PC-9 (cell line): ENCODE results near the gene SEC14L1. TPM values are rescaled to one million over a fixed set of nuclear protein-coding genes. Genes with fewer than 3 reads are reported as not detected.

Experiments
- BruUV-seq: library from RNA; stranded (reverse); fragments of 400-500 nt; replicated peaks from 2 replicates; lab custom pipeline; 2021; lab: Mats Ljungman, UMichigan
- CTCF ChIA-PET: fragments of 300-600 bp; sonication (Branson Sonifier 250); formaldehyde crosslinking; loops from one replicate; lab custom pipeline; 2022; ENCODE audit warnings: antibody characterized with exemption; lab: Charles Lee
- POLR2A ChIA-PET: fragments of 300-600 bp; sonication (Branson Sonifier 250); formaldehyde crosslinking; loops from one replicate; lab custom pipeline; 2022; ENCODE audit warnings: antibody characterized with exemption; ENCODE audit not compliant: unreplicated experiment; lab: Charles Lee
- DNase-seq, 2 experiments: peaks; one replicate each; pipeline versions ENCODE4 v3.0.0 to v3.0.0-alpha.2; 2015 to 2022; ENCODE audit warnings: mixed read lengths in 1 of 2
- H2AFZ ChIP-seq: fragments of 200-600 bp; sonication (generic); 2 replicates; pipeline ENCODE4 v1.8.1; 2017; ENCODE audit warnings: antibody characterized with exemption
- H3F3A ChIP-seq: fragments of 200-600 bp; sonication (generic); 2 replicates; pipeline ENCODE4 v1.8.1; 2017; ENCODE audit warnings: antibody characterized with exemption, mild to moderate bottlenecking, low read depth; ENCODE audit not compliant: insufficient read depth
- H3K27ac ChIP-seq: fragments of 200-600 bp; sonication (generic); 2 replicates; pipeline ENCODE4 v1.6.1; 2016; ENCODE audit warnings: mixed run types
- H3K27me3 ChIP-seq: fragments of 200-600 bp; sonication (generic); 2 replicates; pipeline ENCODE4 v1.6.1; 2016; ENCODE audit warnings: low read depth, mixed run types; ENCODE audit not compliant: insufficient read depth
- H3K36me3 ChIP-seq: fragments of 200-600 bp; sonication (generic); 2 replicates; pipeline ENCODE4 v1.6.1; 2016; ENCODE audit warnings: low read depth, mixed run types
- H3K4me1 ChIP-seq: fragments of 200-600 bp; sonication (generic); replicated peaks from 2 replicates; pipeline ENCODE4 v1.6.1; 2016; ENCODE audit warnings: mixed run types; ENCODE audit not compliant: insufficient read depth
- H3K4me2 ChIP-seq: fragments of 200-600 bp; sonication (generic); 2 replicates; pipeline ENCODE4 v1.6.1; 2017; ENCODE audit warnings: mixed run types
- H3K4me3 ChIP-seq: fragments of 200-600 bp; sonication (generic); 2 replicates; pipeline ENCODE4 v1.6.1; 2016; ENCODE audit warnings: mixed run types
- H3K79me2 ChIP-seq: fragments of 200-600 bp; sonication (generic); 2 replicates; pipeline ENCODE4 v1.6.1; 2017; ENCODE audit warnings: low read depth, mixed run types
- H3K9me2 ChIP-seq: fragments of 200-600 bp; sonication (generic); 2 replicates; pipeline ENCODE4 v1.8.1; 2017; ENCODE audit warnings: mild to moderate bottlenecking; ENCODE audit not compliant: insufficient read depth
- H3K9me3 ChIP-seq: fragments of 200-600 bp; sonication (generic); 2 replicates; pipeline ENCODE4 v1.8.1; 2016; ENCODE audit warnings: low read depth; ENCODE audit not compliant: insufficient read depth
- H4K20me1 ChIP-seq: fragments of 200-600 bp; sonication (generic); 2 replicates; pipeline ENCODE4 v1.8.1; 2017; ENCODE audit not compliant: insufficient read depth
- CTCF ChIP-seq: fragments of 200-600 bp; sonication (generic); conservative IDR thresholded peaks from 2 replicates; pipeline ENCODE4 v1.6.1; 2017; ENCODE audit warnings: mixed run types, antibody characterized with exemption, mild to moderate bottlenecking, moderate library complexity
- EZH2 ChIP-seq: fragments of 200-600 bp; sonication (generic); IDR thresholded peaks from 2 replicates; pipeline ENCODE4 v1.8.0; 2017; ENCODE audit warnings: antibody characterized with exemption, low read depth
- intact Hi-C: fragments of 100-400 bp; cut with micrococcal nuclease; formaldehyde crosslinking; loops from one replicate; pipeline ENCODE4 v1.10.0; 2022; ENCODE audit not compliant: unreplicated experiment
- total RNA-seq: library from RNA; stranded (reverse); gene quantifications from 2 replicates; pipeline ENCODE4 v1.2.3, GENCODE V29; 2021

Gene SEC14L1
- total RNA-seq, 1 experiment from 2014 or later, result 83.1 TPM

GRCh38 chr17:77119668-77120301, 21.0 kb upstream of the SEC14L1 start:
- H3K4me2 ChIP-seq, result no peak overlapping the region
- peaks cover 25% of the 10 kb centered on the region for H3F3A ChIP-seq
- H3K27ac ChIP-seq, result no peak overlapping the region
- no peak overlapping the region for H2AFZ ChIP-seq
- H3K4me1 ChIP-seq, result peaks cover 31% of the 10 kb centered on the region
- POLR2A ChIA-PET, result no interaction called here
- H3K9me2 ChIP-seq, result no peaks in the 10 kb centered on the region
- DNase-seq, result no peak
- H3K27me3 ChIP-seq, result no peaks in the 10 kb centered on the region
- CTCF ChIA-PET, result no interaction called here
- BruUV-seq, result no TSS peak
- H4K20me1 ChIP-seq, result no peaks in the 10 kb centered on the region
- no peaks in the 10 kb centered on the region for H3K79me2 ChIP-seq
- H3K9me3 ChIP-seq, result no peaks in the 10 kb centered on the region
- no peak overlapping the region for H3K4me3 ChIP-seq
- intact Hi-C loops, result no loop called here
- no peaks in the 10 kb centered on the region for H3K36me3 ChIP-seq
- no peak for TF ChIP-seq EZH2
- no peak for TF ChIP-seq CTCF

GRCh38 chr17:77120868-77121267, 19.9 kb upstream of the SEC14L1 start:
- Histone ChIP-seq H3K4me2 (no peak overlapping the region), H3K4me1 (peaks cover 40% of the 10 kb centered on the region), H3K36me3 (no peaks in the 10 kb centered on the region), H3K27ac (no peak overlapping the region), H3K9me2 (no peaks in the 10 kb centered on the region), H2AFZ (no peak overlapping the region), H3K79me2 (no peaks in the 10 kb centered on the region), H3K27me3 (no peaks in the 10 kb centered on the region), H3F3A (peaks cover 32% of the 10 kb centered on the region), H3K9me3 (no peaks in the 10 kb centered on the region), H4K20me1 (no peaks in the 10 kb centered on the region), H3K4me3 (no peak overlapping the region)
- ChIA-PET CTCF (no interaction called here), POLR2A (no interaction called here)
- no peak for DNase-seq
- BruUV-seq, result no TSS peak
- no peak for TF ChIP-seq EZH2
- TF ChIP-seq CTCF, result no peak
- intact Hi-C loops, result no loop called here

- no peak for TF ChIP-seq EZH2
- TF ChIP-seq CTCF, result no peak
- Histone ChIP-seq H3K79me2 (no peaks in the 10 kb centered on the region), H3K4me3 (peak overlapping the region; percentile 25; the same call in 1 of the 2 replicates), H3K27ac (peak overlapping the region; percentile 98), H3K9me3 (no peaks in the 10 kb centered on the region), H3K9me2 (no peaks in the 10 kb centered on the region), H4K20me1 (no peaks in the 10 kb centered on the region), H3K4me1 (peaks cover 54% of the 10 kb centered on the region), H3K36me3 (no peaks in the 10 kb centered on the region), H3K4me2 (peak overlapping the region; percentile 64), H2AFZ (no peak overlapping the region; the same call in 1 of the 2 replicates), H3F3A (peaks cover 40% of the 10 kb centered on the region), H3K27me3 (no peaks in the 10 kb centered on the region)
- ChIA-PET POLR2A (interaction anchor here (0.6 to 1.9 kb wide), 4 partner anchors 16 to 1436 kb away, joined by 3 to 19 read pairs (median 10); partner anchors contain the start of gene SEC14L1), CTCF (no interaction called here)
- intact Hi-C loops, result loop anchor here (2.0 kb wide), 1 partner anchor 24 kb away; no protein-coding TSS in a partner anchor
- no TSS peak for BruUV-seq
- DNase-seq, result peak; percentile 69 to 87
Measured at GRCh38 chr17:77124192-77124889, 16.4 kb upstream of the SEC14L1 start.
